Ascending aorta (tissue), 2 donors: ENCODE measurements around the gene GNG14. TPM values are rescaled to one million over a fixed set of nuclear protein-coding genes. Genes with fewer than 3 reads are reported as not detected.
"Not testable (repeated sequence)": the region's sequence is repeated elsewhere in the genome, so short reads cannot be mapped to it uniquely, and the experiment has no call there.

Source experiments
- DNase-seq, 2 donors: peaks; one replicate each; pipeline ENCODE4 v3.0.0-alpha.2; 2019; ENCODE audit warnings: low spot score in 2 of 2
- H3K27ac ChIP-seq, 2 donors: fragments of 200-600 bp; sonication (generic); one replicate each; pipeline ENCODE4 v1.5.1; 2016 to 2017; ENCODE audit warnings: mild to moderate bottlenecking in 1 of 2
- H3K27me3 ChIP-seq: fragments of 200-600 bp; sonication (generic); one replicate; pipeline ENCODE4 v1.5.1; 2017
- H3K36me3 ChIP-seq, 2 donors: fragments of 200-600 bp; sonication (generic); one replicate each; pipeline ENCODE4 v1.5.1; 2016
- H3K4me1 ChIP-seq, 2 donors: fragments of 200-600 bp; sonication (generic); one replicate each; pipeline ENCODE4 v1.5.1; 2016 to 2017; ENCODE audit warnings: mild to moderate bottlenecking in 1 of 2
- H3K4me3 ChIP-seq, 2 donors: fragments of 200-600 bp; sonication (generic); one replicate each; pipeline ENCODE4 v1.5.1; 2016 to 2017; ENCODE audit warnings: mild to moderate bottlenecking in 1 of 2
- H3K9me3 ChIP-seq, 2 donors: fragments of 200-600 bp; sonication (generic); one replicate each; pipeline ENCODE4 v1.5.1; 2016
- intact Hi-C: fragments of 100-400 bp; cut with DNase I; formaldehyde crosslinking; loops from one replicate; pipeline ENCODE4 v1.15.1; 2023
- total RNA-seq: library from RNA; depleted of rRNA; stranded (reverse); fragments of >200 nt; gene quantifications from one replicate; pipeline ENCODE4 v1.1.0, GENCODE V29; 2016
- TF ChIP-seq, protein P1 (sequence below), 3 experiments: fragments of 200-600 bp in 2 of 3; fragments of 450-650 bp in 1 of 3; sonication (generic) in 2 of 3; IDR thresholded peaks; one replicate each; pipeline ENCODE4 v1.5.1; 2016 to 2019; ENCODE audit warnings: antibody characterized with exemption in 3 of 3, mild to moderate bottlenecking in 1 of 3, moderate library complexity in 1 of 3

The GNG14 gene
- not detected for total RNA-seq

DNA sequence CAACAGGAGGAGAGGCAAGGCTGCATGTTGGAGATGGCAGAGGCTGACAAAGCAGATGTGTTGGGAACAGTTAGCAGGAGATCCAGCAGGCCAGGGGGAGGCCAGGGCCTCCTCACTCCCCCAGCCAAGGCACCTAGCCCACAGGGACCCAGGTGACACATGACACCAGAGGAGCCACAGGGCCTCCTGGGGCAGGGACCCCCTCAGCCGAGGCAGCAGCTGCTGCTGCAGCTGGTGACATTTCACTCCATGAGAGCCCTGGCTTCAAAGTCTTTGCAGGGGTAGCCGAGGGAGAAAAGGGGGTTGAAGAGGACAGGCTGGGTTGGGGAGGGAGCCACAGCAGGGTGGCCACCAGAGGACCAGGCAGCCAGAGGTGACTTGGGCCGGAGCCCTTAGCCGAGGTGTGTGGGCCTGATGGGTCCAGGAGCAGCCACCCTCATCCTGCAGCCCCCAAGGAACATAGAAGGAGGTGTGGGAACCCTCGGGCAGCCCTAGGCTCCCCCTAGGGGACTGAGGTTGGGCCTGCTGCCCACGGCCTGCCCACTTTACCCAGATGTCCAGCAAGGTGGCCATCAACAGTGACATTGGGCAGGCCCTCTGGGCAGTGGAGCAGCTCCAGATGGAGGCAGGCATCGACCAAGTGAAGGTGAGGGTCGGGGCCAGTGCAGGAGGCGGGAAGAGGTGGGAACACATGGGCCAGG is at the start of gene GNG14:
TSS of gene GNG14 (plus strand) at position 503 of the 701 bp plus-strand sequence. CDS start at position 554, 51 bp downstream.
- Histone ChIP-seq H3K4me3 (no peak within 1 kb of the TSS), H3K9me3 (no peaks in the 10 kb centered on the region), H3K27me3 (no peaks in the 10 kb centered on the region), H3K27ac (no peak within 1 kb of the TSS), H3K36me3 (no peaks in the 10 kb centered on the region), H3K4me1 (no peaks in the 10 kb centered on the region)
- intact Hi-C loops = no loop called here
- no peak for DNase-seq
- TF ChIP-seq, protein P1, sequence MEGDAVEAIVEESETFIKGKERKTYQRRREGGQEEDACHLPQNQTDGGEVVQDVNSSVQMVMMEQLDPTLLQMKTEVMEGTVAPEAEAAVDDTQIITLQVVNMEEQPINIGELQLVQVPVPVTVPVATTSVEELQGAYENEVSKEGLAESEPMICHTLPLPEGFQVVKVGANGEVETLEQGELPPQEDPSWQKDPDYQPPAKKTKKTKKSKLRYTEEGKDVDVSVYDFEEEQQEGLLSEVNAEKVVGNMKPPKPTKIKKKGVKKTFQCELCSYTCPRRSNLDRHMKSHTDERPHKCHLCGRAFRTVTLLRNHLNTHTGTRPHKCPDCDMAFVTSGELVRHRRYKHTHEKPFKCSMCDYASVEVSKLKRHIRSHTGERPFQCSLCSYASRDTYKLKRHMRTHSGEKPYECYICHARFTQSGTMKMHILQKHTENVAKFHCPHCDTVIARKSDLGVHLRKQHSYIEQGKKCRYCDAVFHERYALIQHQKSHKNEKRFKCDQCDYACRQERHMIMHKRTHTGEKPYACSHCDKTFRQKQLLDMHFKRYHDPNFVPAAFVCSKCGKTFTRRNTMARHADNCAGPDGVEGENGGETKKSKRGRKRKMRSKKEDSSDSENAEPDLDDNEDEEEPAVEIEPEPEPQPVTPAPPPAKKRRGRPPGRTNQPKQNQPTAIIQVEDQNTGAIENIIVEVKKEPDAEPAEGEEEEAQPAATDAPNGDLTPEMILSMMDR (IDR thresholded peaks at IDR 0.05) = no peak

DNA sequence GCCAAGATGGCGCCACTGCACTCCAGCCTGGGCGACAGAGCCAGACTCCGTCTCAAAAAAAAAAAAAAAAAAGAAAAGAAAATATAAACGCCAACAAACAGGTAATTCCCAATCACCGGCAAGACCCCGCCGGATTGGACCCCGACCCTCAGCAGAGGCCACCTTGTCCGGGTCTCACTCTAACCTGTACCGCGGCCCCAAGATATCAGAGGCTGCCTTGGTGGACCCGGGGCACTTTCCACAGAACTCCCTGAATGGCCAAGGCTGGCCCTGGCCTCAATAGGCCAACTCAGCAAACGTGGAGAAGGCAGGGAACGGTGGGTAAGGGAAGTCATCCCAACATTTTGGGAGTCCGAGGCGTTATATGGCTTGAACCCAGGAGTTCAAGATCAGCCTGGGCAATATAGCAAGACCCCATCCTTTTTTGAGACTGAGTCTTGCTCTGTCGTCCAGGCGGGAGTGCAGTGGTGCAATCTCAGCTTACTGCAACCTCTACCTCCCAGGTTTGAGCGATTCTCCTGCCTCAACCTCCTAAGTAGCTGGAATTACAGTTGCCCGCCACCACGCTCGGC is 49.1 kb upstream of the GNG14 start:
- H3K36me3 ChIP-seq = no peaks in the 10 kb centered on the region
- no peaks in the 10 kb centered on the region for H3K9me3 ChIP-seq
- H3K4me1 ChIP-seq = peaks cover 0 to 7% of the 10 kb centered on the region in 2 donors
- no peak overlapping the region for H3K4me3 ChIP-seq
- no peak for DNase-seq
- TF ChIP-seq, protein P1 (IDR thresholded peaks at IDR 0.05) = no peak
- no peaks in the 10 kb centered on the region for H3K27me3 ChIP-seq
- intact Hi-C loops = no loop called here
- no peak overlapping the region for H3K27ac ChIP-seq

DNA sequence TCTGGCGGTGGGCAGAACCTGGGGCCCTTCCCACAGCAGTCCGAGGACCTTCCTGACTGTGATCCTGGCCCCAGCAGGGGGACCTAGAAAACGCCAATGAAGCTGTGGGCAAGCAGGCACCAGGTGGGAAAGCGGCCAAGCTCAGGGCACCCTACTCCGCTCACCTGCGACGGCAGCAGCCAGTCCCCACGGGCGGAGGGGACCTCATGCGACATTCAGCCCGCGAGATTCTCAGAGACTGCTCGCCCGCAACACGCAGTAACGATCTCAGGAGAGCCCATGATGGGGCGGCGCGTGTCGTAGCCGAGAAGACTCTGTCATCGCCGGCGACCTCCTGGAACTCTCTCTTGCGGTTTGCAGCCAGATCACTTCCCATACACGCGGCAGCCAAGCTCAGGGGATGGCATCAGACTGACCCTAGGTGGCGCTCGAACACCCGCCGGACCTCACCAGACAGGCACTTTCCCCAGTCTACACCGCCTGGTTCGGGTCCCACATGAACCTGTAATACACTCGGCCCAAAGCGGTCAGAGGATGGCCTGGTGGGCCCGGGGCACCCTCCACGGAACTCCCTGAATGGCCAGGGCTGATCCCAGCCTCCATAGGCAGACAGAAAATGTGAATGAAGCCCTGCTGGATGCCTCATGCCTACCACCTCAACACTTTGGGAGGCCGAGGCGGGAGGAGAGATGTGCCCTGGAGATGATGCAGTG is 47.7 kb upstream of the GNG14 start:
- Histone ChIP-seq H3K27ac (no peak overlapping the region), H3K4me1 (peaks cover 0 to 7% of the 10 kb centered on the region in 2 donors), H3K9me3 (no peaks in the 10 kb centered on the region), H3K36me3 (no peaks in the 10 kb centered on the region), H3K27me3 (no peaks in the 10 kb centered on the region), H3K4me3 (peak overlapping the region; percentile 10 to 52)
- intact Hi-C loops = no loop called here
- TF ChIP-seq, protein P1 (IDR thresholded peaks at IDR 0.05) = peak; percentile 40 to 87 (median 68)
- peak; percentile 56 to 91 for DNase-seq

DNA sequence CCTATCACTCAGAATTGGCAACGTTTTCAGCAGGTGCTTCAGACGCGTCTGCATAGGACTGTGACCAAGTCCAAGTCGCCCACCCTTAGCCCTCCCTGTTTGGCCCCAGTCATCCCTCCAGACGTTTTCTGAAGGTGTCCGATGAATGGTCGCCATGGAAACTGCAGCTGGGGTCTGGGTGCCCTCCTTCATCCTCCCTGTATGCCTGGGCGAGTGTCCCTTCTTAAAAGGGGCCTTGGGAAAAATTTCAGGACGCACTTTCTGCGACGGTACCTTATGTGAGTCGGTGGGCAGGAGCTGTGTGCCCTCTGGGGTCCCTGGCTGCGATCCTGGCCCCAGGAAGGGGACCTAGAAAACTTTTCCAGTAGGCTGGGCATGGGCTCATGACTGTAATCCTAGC is 46.3 kb upstream of the GNG14 start:
- intact Hi-C loops = no loop called here

DNA sequence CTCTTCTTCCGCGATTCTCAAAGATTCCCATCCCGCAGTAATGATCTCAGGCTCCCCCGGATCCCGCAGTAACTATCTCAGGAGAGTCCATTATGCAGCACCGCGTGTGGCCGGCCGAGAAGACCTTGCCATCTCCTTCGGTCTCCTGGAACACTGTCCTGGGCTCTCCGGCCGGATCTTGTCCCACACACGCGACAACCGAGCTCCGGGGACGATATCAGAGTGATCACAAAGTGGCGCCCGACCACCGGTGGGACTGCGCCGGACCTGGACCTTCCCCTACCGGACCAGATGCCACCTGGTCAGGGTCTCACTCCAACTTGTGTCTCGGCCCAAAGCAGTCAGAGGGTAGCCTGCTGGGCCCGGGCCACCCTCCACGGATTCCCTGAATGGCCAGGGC is 45.3 kb upstream of the GNG14 start:
- no peaks in the 10 kb centered on the region for H3K27me3 ChIP-seq
- no peak overlapping the region for H3K27ac ChIP-seq
- intact Hi-C loops = no loop called here
- no peak for DNase-seq
- no peak overlapping the region for H3K4me3 ChIP-seq
- H3K4me1 ChIP-seq = peaks cover 0 to 7% of the 10 kb centered on the region in 2 donors
- H3K36me3 ChIP-seq = no peaks in the 10 kb centered on the region
- TF ChIP-seq, protein P1 (IDR thresholded peaks at IDR 0.05) = no peak
- no peaks in the 10 kb centered on the region for H3K9me3 ChIP-seq

More for the DNA sequence above, 46.3 kb upstream of the GNG14 start:
- Histone ChIP-seq H3K27ac (no peak overlapping the region), H3K4me3 (no peak overlapping the region), H3K36me3 (no peaks in the 10 kb centered on the region), H3K9me3 (no peaks in the 10 kb centered on the region), H3K27me3 (no peaks in the 10 kb centered on the region), H3K4me1 (peaks cover 0 to 7% of the 10 kb centered on the region in 2 donors)
- TF ChIP-seq, protein P1 (IDR thresholded peaks at IDR 0.05) = no peak
- no peak for DNase-seq

DNA sequence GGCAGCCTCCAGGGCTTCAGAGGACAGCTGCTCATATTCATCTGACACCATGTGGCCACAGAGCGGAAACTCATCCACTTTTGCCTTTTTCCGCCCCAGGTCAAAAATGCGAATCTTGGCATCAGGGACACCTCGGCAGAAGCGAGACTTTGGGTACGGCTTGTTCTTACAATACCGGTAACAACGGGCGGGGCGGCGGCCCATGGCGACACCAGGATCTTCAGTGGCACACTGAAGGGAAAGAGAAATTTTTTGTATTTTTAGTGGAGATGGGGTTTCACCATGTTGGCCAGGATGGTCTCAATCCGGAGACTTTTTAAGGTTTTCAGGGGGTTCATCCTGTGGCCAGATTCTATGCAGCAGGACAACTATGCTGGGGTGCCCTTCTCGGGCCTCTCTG is 44.1 kb upstream of the GNG14 start:
- H3K27ac ChIP-seq, H3K36me3 ChIP-seq, H3K4me3 ChIP-seq, DNase-seq, H3K9me3 ChIP-seq, H3K27me3 ChIP-seq, intact Hi-C loops: not testable (repeated sequence)
- peaks cover 6 to 20% of the 10 kb centered on the region in 2 donors for H3K4me1 ChIP-seq
